ENCODE data around the gene STXBP5. TPM values are rescaled to one million over a fixed set of nuclear protein-coding genes. Genes with fewer than 3 reads are reported as not detected.

Gene STXBP5
- total and polyA plus RNA-seq, 9 donors: 3.3 to 15.4 (median 10.4) TPM

- 90 to 94% (median 93%) methylated on average over 4 of the region's 4 CpGs for WGBS, 3 donors
- intact Hi-C loops (cut with DNase I): no loop called here
These were observed 42.8 kb upstream of the STXBP5 start for GRCh38 chr6:147161253-147161973.

GRCh38 chr6:147161974-147162495, 42.2 kb upstream of the STXBP5 start:
- Histone ChIP-seq H3K4me1 (ENCODE audit: insufficient read depth) (no peaks in the 10 kb centered on the region), H3K27ac (no peak overlapping the region), H3K9me3 (no peaks in the 10 kb centered on the region), H3K4me3 (no peak overlapping the region), H3K36me3 (no peaks in the 10 kb centered on the region), H3K27me3 (no peaks in the 10 kb centered on the region)
- intact Hi-C loops (cut with DNase I): no loop called here
- DNase-seq: no peak
- WGBS, 3 donors: 78 to 82% (median 79%) methylated on average over 4 of the region's 4 CpGs
- TF ChIP-seq EP300 (IDR thresholded peaks at IDR 0.05) (no peak), POLR2A (IDR thresholded peaks at IDR 0.05) (no peak), CTCF (IDR thresholded peaks at IDR 0.05) (no peak)

More at GRCh38 chr6:147161253-147161973, 42.8 kb upstream of the STXBP5 start:
- H3K27ac ChIP-seq: no peak overlapping the region
- no peaks in the 10 kb centered on the region for H3K4me1 ChIP-seq (ENCODE audit: insufficient read depth)
- DNase-seq: no peak
- no peaks in the 10 kb centered on the region for H3K9me3 ChIP-seq
- no peaks in the 10 kb centered on the region for H3K36me3 ChIP-seq
- no peaks in the 10 kb centered on the region for H3K27me3 ChIP-seq
- H3K4me3 ChIP-seq: no peak overlapping the region
- TF ChIP-seq EP300 (IDR thresholded peaks at IDR 0.05): no peak
- no peak for TF ChIP-seq CTCF (IDR thresholded peaks at IDR 0.05)
- TF ChIP-seq POLR2A (IDR thresholded peaks at IDR 0.05): no peak

GRCh38 chr6:147164761-147165160, 39.5 kb upstream of the STXBP5 start:
- no peak for DNase-seq
- Histone ChIP-seq H3K4me1 (ENCODE audit: insufficient read depth) (no peaks in the 10 kb centered on the region), H3K27me3 (no peaks in the 10 kb centered on the region), H3K9me3 (no peaks in the 10 kb centered on the region), H3K27ac (no peak overlapping the region), H3K36me3 (no peaks in the 10 kb centered on the region), H3K4me3 (no peak overlapping the region)
- TF ChIP-seq POLR2A (IDR thresholded peaks at IDR 0.05) (no peak), EP300 (IDR thresholded peaks at IDR 0.05) (no peak)
- intact Hi-C loops (cut with DNase I): no loop called here

GRCh38 chr6:147166360-147166944, 37.8 kb upstream of the STXBP5 start:
- no peaks in the 10 kb centered on the region for H3K9me3 ChIP-seq
- no peak for TF ChIP-seq POLR2A (IDR thresholded peaks at IDR 0.05)
- no peak for TF ChIP-seq CTCF (IDR thresholded peaks at IDR 0.05)
- no peak for TF ChIP-seq EP300 (IDR thresholded peaks at IDR 0.05)
- H3K27me3 ChIP-seq: no peaks in the 10 kb centered on the region
- intact Hi-C loops (cut with DNase I): no loop called here
- DNase-seq: no peak
- no peak overlapping the region for H3K4me3 ChIP-seq
- WGBS, 3 donors: 68 to 82% (median 79%) methylated on average over 2 of the region's 2 CpGs
- H3K36me3 ChIP-seq: no peaks in the 10 kb centered on the region
- no peak overlapping the region for H3K27ac ChIP-seq
- H3K4me1 ChIP-seq (ENCODE audit: insufficient read depth): no peaks in the 10 kb centered on the region

- H3K4me3 ChIP-seq: no peak overlapping the region
- intact Hi-C loops (cut with DNase I): no loop called here
These were observed 37.2 kb upstream of the STXBP5 start for GRCh38 chr6:147166992-147167391.

More at GRCh38 chr6:147166992-147167391, 37.2 kb upstream of the STXBP5 start:
- Histone ChIP-seq H3K36me3 (no peaks in the 10 kb centered on the region), H3K27ac (no peak overlapping the region), H3K27me3 (no peaks in the 10 kb centered on the region), H3K4me1 (ENCODE audit: insufficient read depth) (no peaks in the 10 kb centered on the region), H3K9me3 (no peaks in the 10 kb centered on the region)
- no peak for DNase-seq
- TF ChIP-seq CTCF (IDR thresholded peaks at IDR 0.05) (no peak), EP300 (IDR thresholded peaks at IDR 0.05) (no peak), POLR2A (IDR thresholded peaks at IDR 0.05) (no peak)
- 75 to 78% (median 78%) methylated on average over 1 of the region's 1 CpG for WGBS, 3 donors

Measured in ovary (tissue), 9 donors.